ENCODE data around the gene ART3.

GRCh38 chr4:76144546-76144945, 70.0 kb downstream of the ART3 start:
- TF ChIP-seq CTCF (IDR thresholded peaks at IDR 0.05 in 4 of 5, conservative IDR thresholded peaks at IDR 0.05 in 1 of 5) = no peak
- TF ChIP-seq POLR2A (IDR thresholded peaks at IDR 0.05) = no peak
